ENCODE data around the gene PRAMEF5.
"Not testable (repeated sequence)": the region's sequence is repeated elsewhere in the genome, so short reads cannot be mapped to it uniquely, and the experiment has no call there.

Gene PRAMEF5

DNA sequence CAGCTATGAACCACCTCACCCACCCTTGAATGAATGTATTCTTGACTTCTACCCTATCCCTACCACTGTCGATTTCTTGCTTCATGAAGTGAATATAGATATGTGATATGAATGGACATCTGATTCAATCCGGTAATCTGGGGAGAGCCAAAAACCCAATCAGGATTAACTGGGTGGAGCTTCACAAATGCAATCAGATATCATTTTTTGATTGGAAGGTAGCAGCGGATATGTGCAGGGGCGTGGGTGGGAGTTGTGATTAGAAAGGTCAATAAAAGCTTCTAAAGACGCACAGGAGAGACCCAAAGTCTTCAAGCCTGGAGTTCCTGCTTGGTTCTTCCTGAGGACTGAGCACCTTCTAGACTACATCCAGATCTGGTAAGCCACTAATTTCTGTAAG is at the start of gene PRAMEF5:
Gene PRAMEF5, plus strand, starts transcription at position 301 of the 400 bp plus-strand sequence. CDS start 5,071 bp downstream, outside the sequence.
- not testable (repeated sequence) for DNase-seq

DNA sequence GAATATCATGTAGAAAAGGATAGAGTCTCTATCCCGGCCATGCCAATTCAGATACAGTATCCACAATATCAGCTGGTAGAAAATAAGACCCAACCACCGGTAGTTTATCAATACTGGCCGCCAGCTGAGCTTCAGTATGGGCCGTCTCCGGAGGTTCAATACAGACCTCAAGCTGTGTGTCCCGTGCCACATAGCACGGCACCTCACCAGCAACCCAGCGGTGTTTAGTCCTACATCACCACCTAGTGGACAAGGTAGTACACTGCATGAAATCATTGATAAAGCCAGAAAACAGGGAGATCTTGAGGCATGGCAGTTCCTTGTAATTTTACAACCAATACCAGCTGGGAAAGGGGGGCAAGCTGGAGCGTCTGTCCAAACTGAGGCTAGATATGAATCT is 45.3 kb upstream of the PRAMEF5 start:
- DNase-seq = not testable (repeated sequence)

DNA sequence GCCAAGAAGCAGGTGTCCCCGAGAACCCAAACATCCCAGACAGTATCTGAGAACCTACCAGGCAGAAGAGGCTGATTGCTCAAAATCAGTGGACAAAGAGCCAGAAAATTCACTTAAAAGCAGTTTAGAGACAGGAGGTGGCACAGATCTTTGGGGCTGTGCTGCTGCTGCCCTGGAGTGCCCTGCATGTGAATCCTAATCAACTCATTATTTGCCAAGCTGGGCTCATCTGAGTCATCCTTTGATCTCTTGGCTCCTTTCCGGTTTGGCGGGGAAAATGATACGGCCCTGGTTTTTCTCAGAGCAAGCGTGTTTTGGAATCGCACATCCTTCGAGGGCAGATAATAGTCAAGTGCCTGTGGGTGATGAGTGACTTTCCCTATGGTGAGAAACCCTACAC is 37.4 kb upstream of the PRAMEF5 start:
- DNase-seq = not testable (repeated sequence)

DNA sequence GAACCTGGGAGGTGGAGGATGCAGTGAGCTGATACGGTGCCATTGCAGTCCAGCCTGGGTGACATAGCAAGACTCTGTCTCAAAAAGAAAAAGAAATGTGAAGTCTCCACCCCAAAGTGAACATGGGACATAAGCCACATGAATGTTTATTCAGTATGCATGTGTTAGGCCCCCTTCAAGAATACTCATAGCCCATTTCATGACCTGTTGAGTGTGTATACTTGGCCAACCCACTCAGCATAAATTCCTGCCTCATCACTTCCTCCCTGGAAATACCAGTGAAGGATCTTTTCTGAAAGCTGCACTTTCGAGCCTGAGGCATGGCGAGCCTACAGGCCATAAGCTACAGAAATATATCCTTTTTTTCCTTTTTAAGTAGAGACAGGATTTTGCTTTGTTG is 34.8 kb upstream of the PRAMEF5 start:
- DNase-seq = not testable (repeated sequence)

DNA sequence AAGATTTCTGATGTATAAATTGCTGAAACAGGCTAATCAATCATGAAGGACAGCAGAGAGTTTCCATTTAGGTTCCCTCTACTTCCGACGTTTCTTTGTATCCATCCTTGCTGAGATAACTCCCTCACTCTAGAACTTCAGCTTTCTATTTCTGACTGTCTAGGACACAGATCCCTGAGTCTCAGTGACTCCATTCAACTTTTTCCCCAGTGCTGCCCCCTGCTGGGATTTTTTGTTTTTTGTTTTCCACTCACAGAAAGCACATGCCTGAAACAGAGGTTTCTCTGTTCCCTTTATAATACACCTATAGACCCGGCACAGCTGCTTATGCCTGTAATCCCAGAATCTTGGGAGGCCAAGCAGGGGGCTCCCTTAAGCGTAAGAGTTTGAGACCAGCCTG is 31.2 kb upstream of the PRAMEF5 start:
- DNase-seq = not testable (repeated sequence)

DNA sequence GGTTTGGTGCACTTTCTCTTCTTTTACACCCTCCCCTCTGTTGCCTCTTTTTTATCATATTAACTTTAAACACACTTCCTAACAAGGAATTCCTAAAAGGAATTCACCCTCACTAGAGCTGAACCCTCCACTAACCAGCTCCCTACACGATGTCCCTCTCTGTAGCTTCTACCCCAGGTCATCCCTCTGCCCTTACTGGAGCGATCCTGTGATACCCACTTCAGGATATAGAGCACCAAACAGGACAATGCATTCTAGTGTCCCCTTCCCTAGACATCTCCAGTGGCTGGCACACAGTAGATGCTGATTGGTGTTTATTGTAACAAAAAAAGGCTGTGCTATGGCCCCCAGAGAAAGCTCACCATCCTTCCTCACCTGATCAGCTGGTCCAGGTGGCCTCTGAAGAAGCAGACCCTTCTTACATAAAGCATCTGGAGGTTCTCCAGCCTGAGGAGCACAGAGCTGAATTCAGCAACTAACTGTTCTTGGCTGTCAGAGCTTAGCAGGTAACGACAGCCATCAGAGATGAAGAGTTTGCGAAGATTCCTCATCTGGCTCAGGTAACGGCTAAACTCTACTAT is 29.4 kb upstream of the PRAMEF5 start:
- DNase-seq = no peak

DNA sequence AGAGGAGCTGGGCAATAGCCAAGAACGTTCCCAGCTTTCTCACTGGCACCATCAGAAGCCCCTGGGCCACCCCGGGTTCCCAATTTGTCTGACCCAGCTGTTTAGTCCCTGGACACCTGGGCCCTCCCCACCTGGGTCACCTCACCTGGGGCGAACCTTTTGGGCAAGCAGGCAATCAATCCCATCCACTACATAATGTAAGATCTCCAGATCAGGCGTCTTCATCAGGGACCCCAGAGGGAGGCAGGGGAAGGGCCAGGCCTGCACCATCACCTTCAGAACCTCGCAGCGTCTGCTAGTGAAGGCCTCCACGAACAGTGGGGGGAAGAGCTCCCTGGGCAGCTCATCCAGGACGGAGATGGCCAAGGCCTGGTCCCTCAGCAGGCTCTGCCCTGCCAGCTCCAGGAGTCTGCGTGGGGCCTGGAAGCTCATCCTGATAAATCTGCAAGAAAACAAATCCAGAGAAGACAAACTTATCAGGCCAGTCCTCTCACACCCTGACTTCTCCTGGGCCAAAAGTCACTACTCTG is 28.3 kb upstream of the PRAMEF5 start, which contains the start of gene PRAMEF18:
Gene PRAMEF18, minus strand, starts transcription at position 480 of the 530 bp plus-strand sequence. Its CDS starts 48 bp downstream, at position 432.
- not testable (repeated sequence) for DNase-seq

DNA sequence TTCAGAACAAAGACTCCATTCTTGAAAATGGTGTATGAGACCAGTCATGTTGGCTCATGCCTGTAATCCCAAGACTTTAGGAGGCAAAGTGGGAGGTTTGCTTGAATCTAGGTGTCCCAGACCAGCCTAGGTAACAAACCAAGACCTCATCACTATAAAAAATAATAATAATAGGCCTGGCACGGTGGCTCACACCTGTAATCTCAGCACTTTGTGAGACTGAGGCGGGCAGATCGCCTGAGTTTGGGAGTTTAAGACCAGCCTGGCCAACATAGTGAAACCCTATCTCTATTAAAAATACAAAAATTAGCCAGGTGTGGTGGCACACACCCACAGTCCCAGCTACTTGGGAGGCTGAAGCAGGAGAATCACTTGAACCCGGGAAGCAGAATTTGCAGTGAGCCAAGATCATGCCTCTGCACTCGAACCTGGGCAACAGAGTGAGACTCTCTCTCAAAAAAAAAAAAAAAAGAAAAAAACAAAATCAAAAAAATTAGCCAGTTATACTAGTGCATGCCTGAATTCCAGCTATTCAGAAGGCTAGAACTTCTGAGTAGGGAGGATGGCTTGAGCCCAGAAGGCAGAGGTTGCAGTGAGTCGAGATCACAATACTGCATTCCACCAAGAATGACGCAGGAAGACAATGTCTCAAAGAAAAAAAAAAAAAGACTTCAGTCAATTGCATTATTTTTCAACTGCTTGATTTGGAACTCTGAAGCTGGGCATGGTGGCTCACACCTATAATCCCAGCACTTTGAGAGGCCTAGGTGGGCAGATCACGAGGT is 26.5 kb upstream of the PRAMEF5 start:
- DNase-seq = not testable (repeated sequence)

DNA sequence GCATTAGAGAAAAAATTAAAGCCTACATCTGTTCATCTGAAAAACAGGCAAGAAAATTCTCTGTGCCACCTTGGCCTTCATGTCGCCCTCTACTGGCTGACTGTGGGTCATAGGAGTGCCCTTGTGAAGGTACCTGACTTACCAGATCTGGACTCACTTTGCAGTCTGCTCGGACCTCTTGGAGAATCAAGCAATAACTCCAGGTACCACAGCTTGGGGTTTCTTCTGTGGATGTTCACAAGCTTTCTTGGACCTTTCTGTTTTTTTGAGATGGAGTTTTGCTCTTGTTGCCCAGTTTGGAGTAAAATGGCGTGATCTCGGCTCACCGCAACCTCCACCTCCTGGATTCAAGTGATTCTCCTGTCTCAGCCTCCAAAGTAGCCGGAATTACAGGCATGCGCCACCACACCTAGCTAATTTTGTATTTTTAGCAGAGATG is 25.6 kb upstream of the PRAMEF5 start:
- peak; percentile 61 to 64 for DNase-seq

DNA sequence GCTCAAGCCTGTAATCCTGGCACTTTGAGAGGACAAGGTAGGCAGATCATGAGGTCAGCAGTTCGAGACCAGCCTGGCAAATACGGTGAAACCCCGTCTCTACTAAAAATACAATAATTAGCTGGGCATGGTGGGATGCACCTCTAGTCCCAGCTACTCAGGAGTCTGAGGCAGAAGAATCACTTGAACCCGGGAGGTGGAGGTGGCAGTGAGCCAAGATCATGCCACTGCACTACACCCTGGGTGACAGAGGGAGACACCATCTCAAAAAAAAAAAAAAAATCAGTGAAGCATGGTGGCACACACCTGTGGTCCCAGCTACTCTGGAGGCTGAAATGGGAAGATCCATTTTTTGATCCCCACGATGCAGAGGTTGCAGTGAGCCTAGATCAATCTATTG is 23.9 kb upstream of the PRAMEF5 start:
- not testable (repeated sequence) for DNase-seq

DNA sequence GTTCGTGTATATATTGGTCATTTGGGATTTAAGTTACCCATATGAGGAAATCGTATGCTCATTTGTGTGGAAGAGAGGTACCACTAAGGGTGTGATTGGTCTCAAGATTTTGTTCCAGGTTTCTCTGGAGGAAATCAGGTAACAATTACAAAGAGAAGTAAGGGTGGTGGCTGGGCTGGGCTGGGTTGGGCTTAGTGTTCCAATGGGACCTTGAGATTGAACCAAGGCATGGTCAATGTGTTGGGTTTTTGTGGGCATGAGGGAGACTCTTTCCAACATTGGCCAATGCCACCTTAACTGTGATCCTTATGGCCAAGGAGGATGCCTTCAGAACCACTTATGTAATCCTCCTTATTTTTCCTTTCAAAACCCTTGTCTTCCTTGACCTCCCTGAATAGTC is 23.4 kb upstream of the PRAMEF5 start:
- not testable (repeated sequence) for DNase-seq

DNA sequence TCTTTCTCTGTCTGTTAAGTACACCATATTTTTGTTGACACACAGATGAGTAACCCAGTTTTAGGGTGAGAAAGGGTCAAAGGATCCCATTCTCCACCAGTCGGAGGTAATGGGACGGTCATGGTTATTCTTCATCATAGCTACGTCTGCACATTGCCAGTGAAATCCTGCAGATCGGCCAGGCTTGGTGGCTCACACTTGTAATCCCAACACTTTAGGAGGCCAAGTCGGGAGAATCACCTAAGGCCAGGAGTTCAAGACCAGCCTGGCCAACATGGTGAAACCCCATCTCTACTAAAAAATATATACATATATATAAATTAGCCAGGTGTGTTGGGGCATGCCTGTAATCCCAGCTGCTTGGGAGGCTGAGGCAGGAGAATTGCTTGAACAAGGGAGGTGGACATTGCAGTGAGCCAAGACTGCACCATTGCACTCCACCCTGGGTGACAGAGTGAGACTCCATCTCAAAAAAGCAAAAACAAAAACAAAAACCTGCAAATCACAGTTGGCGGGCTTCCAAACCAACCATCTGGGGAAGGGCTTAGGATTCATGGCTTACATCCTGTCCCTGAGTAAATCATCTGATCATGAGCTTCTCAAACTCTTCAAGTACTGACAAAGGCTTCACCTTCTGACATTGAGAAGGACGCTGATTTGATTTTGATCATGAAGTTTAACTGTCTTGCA is 22.8 kb upstream of the PRAMEF5 start:
- not testable (repeated sequence) for DNase-seq

DNA sequence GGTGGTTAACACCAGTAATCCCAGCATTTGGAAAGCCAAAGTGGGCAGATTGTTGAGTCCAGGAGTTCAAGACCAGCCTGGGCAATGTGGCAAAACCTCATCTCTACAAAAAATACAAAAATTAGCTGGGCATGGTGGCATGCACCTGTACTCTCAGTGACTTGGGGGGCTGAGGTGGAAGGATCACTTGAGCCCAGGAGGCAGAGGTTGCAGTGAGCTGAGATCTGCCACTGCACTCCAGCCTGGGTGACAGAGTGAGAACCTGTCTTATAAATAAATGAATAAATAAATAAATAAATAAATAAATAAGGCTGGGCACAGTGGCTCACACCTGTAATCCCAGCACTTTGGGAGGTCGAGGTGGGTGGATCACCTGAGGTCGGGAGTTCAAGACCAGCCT is 21.9 kb upstream of the PRAMEF5 start:
- not testable (repeated sequence) for DNase-seq

DNA sequence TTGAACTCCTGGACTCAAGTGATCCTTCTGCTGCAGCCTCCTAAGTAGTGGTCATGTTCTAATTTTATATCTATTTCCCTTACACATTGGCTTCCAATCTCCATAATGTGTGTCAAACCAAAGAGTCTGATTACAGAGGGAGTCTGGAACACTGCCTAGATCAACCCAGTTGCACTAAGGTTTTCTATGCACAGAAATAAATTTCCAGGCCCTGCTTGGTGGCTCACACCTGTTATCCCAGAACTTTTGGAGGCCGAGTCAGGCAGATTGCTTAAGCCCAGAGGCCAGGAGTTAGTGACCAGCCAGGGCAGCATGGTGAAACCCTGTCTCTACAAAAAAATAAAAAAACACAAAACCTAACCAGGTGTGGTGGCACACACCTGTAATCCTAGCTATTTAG is 19.9 kb upstream of the PRAMEF5 start:
- not testable (repeated sequence) for DNase-seq

DNA sequence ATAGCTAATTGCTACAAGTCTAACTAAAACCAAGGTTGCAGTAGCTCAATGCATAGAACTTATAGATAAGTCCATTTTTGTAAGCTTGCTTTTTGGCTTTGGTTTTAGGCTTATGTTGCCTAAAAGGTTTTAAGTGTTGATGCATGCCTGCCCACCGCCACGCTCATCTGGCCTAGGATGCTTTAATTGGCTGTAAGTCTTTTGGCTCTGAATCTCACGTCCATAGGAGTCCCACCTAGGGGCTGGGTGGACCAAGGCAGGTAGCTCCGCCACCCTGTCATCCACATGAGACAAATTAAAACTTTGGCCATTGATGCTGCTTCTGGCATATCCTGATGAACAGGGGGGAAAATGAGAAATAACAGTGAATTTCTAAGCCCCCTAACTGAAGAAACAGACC is 16.4 kb upstream of the PRAMEF5 start:
- not testable (repeated sequence) for DNase-seq

DNA sequence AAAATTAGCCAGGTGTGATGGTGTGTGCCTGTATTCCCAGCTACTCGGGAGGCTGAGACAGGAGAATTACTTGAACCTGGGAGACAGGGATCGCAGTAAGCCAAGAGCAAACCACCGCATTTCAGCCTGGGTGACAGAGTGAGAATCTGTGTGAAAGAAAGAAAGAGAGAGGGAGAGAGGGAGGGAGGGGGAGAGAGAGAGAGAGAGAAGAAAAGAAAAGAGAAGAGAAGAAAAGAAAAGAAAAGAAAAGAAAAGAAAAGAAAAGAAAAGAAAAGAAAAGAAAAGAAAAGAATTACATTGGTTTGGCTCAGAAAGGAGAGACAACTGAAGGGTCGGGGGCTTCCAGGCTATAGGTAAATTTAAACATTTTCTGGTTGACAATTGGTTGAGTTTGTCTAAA is 14.4 kb upstream of the PRAMEF5 start:
- DNase-seq = not testable (repeated sequence)

DNA sequence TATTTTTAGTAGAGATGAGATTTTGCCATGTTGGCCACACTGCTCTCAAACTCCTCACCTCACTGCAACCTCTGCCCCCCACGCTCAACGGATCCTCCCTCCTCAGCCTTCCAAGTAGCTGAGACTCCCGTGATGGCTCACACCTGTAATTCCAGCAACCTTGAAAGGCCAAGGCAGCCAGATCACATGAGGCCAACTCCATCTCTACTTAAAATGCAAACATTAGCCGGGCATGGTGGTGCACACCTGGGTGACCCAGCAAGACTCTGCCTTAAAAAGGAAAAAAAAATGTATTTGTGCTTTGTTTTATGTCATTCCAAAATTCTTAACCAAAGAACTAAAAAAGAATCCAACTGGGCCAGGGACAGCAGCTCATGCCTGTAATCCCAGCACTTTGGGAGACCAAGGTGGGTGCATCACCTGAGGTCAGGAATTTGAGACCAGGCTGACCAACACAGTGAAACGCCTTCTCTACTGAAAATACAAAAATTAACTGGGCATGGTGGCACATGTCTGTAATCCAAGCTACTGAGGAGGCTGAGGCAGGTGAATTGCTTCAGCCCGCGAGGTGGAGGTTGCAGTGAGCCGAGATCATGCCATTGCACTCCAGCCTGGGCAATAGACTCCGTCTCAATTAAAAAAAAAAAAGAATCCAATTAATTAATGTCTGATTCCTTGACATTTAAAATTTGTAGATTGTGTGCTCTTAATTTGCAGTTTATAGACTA is 10.3 kb upstream of the PRAMEF5 start:
- not testable (repeated sequence) for DNase-seq

DNA sequence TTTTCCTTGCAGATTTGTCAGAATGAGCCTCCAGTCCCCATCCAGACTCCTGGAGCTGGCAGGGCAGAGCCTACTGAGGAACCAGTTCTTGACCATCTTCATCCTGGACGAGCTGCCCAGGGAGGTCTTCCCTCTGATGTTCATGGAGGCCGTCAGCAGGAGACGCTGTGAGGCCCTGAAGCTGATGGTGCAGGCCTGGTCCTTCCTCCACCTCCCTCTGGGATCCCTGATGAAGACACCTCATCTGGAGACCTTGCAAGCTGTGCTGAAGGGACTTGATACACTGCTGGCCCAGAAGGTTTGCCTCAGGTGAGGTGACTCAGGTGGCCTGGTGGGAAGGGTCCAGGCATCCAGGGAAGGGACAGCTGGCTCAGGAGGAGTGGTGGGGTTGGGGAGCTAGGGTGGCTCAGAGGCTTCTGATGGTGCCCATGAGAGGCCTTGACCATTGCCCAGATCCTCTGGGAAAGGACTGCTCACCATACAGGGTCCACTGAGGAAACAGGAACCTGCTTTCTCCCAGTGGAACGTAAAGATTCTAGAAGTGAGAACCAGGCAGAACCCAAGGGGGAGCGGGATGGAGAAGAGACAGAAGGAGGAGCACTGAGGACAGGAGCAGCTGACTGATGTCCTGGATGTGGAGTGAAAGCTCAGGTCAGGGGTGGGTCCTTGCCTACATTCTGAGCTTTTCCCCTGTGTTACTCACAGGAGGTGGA is 8.0 kb upstream of the PRAMEF5 start:
- not testable (repeated sequence) for DNase-seq

DNA sequence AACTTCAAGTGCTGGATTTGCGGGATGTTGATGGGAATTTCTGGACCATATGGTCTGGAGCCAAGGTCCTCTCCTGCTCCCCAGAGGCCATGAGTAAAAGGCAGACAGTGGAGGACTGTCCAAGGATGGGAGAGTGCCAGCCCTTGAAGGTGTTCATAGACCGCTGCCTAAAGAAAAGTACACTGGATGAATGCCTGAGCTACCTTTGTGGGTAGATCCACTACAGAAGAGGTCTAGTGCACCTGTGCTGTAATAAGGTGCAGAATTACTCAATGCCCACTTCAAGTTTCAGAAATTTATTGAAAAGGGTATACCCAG is 7.5 kb upstream of the PRAMEF5 start:
- not testable (repeated sequence) for DNase-seq

DNA sequence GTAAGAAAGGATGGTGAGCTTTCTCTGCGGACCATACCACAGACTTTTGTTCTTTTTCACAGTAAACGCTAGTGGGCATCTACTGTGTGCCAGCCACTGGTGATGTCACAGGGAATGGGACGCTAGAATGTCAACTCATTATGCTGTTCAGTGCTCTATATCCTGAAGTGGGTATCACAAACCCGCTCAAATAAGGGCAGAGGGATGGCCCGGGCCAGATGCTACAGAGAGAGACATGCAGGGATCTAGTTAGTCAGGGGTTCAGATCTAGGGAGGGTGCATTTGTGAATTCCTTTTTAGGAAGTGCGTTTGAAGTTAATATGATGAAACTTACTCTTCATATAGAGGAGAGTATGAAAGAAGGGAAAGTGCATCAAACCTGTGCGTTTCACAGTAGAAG is 6.9 kb upstream of the PRAMEF5 start:
- DNase-seq = not testable (repeated sequence)

DNA sequence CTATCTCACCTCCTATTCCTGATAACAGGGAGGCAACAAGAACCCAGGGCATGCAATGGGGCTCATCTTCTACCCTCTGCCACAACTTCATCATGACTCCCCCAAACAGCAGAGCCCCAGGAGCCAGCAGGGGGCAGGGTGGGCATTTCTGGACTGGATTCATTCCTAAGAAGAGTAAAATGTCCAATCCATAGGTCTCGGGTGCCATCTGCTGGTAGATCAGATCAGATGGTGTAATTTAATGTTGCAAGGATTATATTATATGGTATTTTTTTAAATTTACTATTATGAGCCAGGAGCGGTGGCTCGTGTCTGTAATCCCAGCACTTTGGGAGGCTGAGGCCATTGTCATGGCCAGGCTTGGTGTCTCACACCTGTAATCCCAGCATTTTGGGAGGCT is 11.1 kb downstream of the PRAMEF5 start:
- not testable (repeated sequence) for DNase-seq

DNA sequence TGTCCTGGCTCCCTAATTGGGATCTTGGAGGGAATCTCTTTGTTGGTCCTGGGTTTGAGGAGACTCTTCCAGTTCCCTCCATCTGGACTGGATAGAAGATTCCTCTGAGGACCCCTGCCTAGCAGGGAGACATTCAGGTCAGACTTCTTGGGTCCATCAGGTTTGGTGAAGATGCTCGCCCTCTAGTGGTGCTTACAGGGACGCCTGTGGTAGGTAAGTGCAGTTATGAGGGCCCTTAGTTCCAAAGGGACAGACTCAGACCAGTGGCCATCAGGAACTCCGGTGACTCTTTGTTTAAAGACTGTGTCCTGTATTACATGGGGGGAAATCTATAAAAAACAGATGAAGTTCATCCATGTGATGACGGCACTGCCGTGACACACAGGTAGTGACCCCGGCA is 23.0 kb downstream of the PRAMEF5 start:
- DNase-seq = not testable (repeated sequence)

Data from activated CD4-positive, alpha-beta T cell treated with anti-CD3 and anti-CD28 coated beads, Interleukin-2, amount 50 U/mL, for 48 hours (primary cell).